Measurements from ENCODE around the gene RASA3. TPM values are rescaled to one million over a fixed set of nuclear protein-coding genes. Genes with fewer than 3 reads are reported as not detected.

The RASA3 gene
- total RNA-seq, 2 donors from 2014 or later = 10.2 to 13.2 TPM

GRCh38 chr13:114057166-114058050 is 75.0 kb downstream of the RASA3 start:
- no peak for TF ChIP-seq CTCF (IDR thresholded peaks at IDR 0.05)
- no peak for DNase-seq (ENCODE audit: low spot score)
- Histone ChIP-seq H3K9me3 (no peaks in the 10 kb centered on the region), H3K27ac (no peak overlapping the region), H3K27me3 (no peaks in the 10 kb centered on the region), H3K36me3 (no peaks in the 10 kb centered on the region), H3K4me3 (no peak overlapping the region), H3K4me1 (peaks cover 0 to 25% of the 10 kb centered on the region in 2 donors)

- H3K4me3 ChIP-seq = no peak overlapping the region
- peaks cover 0 to 25% of the 10 kb centered on the region in 2 donors for H3K4me1 ChIP-seq
- H3K27ac ChIP-seq = no peak overlapping the region
- no peak for DNase-seq (ENCODE audit: low spot score)
- peaks cover 7% of the 10 kb centered on the region for H3K36me3 ChIP-seq
- H3K9me3 ChIP-seq = no peaks in the 10 kb centered on the region
- no peak for TF ChIP-seq CTCF (IDR thresholded peaks at IDR 0.05)
- H3K27me3 ChIP-seq = no peaks in the 10 kb centered on the region
Observed at GRCh38 chr13:114056205-114057013, 76.0 kb downstream of the RASA3 start.

- Histone ChIP-seq H3K36me3 (peaks cover 7% of the 10 kb centered on the region), H3K27me3 (no peaks in the 10 kb centered on the region), H3K9me3 (no peaks in the 10 kb centered on the region), H3K4me1 (peaks cover 0 to 25% of the 10 kb centered on the region in 2 donors), H3K27ac (no peak overlapping the region), H3K4me3 (no peak overlapping the region)
- no peak for TF ChIP-seq CTCF (IDR thresholded peaks at IDR 0.05)
- DNase-seq (ENCODE audit: low spot score) = no peak
Observed at GRCh38 chr13:114055766-114056165, 76.7 kb downstream of the RASA3 start.

GRCh38 chr13:114054830-114055439 is 77.5 kb downstream of the RASA3 start:
- Histone ChIP-seq H3K36me3 (peaks cover 7% of the 10 kb centered on the region), H3K27me3 (no peaks in the 10 kb centered on the region)
- DNase-seq (ENCODE audit: low spot score) = no peak

More at GRCh38 chr13:114054830-114055439, 77.5 kb downstream of the RASA3 start:
- no peak overlapping the region for H3K27ac ChIP-seq
- H3K9me3 ChIP-seq = no peaks in the 10 kb centered on the region
- TF ChIP-seq CTCF (IDR thresholded peaks at IDR 0.05) = no peak
- peaks cover 0 to 25% of the 10 kb centered on the region in 2 donors for H3K4me1 ChIP-seq
- no peak overlapping the region for H3K4me3 ChIP-seq

Data from right atrium auricular region (tissue), 2 donors.